Activated CD4-positive, alpha-beta T cell treated with anti-CD3 and anti-CD28 coated beads, Interleukin-2, amount 50 U/mL, for 1 hour (primary cell): ENCODE measurements around the gene ANKS1B.
"Not testable (repeated sequence)": the region's sequence is repeated elsewhere in the genome, so short reads cannot be mapped to it uniquely, and the experiment has no call there.

Experiments
- DNase-seq: peaks from one replicate; pipeline ENCODE4 v3.0.0-alpha.2; 2020

ANKS1B gene

DNA sequence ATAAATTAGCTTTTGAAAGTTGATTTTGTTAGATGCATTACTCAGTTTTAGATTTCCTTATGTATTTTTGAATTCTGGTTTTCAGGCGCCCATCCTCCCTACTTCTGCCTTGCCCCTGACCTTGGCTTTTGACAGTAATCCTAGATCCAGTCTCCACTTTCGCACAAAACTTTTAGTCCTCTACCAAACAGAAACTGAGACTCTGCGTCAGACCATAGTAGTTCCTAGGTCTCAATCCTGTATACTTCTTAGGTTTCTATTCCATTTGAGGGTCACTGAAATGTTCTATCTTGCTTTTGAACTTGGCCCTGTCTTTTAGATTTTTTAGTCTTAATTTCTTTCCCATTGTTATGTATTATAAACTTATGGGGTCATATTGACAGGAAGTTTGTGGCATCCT, 645.1 kb downstream of the ANKS1B start:
- DNase-seq = no peak

DNA sequence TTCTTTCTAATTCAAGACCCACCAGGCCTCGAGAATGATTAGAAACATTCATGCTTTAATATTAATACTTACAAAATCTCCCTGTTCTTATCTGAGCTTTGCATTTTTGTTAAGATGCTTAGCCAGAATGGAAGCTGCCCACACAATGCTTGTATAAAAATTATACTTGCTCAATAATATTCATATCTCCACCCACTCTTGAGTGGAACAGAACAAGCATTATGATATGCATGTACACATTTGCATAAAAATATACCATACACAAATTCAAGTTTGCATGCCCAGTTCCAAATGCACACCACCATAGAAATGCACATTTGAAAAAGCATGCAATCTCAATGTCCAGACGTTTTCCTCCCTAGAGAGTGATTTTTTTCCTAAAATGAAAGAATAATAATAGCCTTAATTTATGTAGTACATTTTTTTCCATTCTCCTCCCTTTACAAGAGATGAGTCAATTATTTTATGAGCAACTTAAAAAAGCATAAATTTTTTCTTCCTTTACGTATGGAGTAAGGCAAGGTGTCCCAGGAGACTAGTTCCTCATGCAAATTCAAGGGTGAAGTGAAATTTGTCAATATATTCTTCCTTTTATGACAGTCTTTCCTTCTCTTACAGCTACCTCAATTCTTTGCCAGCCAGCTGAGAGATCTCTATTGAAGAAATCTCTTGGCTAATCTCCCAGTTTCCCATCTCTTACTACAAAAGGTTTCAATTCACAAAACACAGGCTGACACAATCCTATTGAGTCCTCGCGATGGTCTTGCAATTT, 650.3 kb downstream of the ANKS1B start:
- no peak for DNase-seq

DNA sequence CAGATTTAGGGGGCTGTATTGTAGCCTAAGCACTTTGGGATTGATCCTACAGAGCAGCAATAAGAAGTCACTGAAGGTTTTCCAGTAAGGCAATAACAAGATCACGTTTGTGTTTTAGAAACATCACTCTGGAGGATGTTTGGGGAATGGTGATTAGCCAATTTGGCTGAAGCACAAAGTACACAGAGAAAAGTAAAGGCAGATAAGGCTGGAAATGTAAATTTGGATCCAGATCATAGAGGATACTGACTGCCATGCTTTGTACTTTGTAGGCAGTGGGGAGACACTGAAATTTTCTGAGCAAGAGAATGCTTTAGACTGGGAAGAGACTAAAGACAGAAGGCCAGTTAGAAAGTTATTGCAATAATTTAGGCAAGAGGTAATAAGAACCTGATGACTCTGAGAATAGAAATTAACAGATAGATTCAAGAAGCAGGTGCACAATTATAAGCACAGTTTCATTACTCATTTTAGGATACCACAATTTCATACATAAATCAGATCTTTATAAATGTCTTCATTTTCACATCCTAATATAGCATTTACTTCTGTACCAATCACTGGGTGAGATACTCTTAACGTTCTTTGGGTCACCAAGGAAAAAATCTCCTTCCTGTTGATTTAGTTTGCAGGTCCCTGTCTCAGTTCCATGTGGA, 651.7 kb downstream of the ANKS1B start:
- no peak for DNase-seq

DNA sequence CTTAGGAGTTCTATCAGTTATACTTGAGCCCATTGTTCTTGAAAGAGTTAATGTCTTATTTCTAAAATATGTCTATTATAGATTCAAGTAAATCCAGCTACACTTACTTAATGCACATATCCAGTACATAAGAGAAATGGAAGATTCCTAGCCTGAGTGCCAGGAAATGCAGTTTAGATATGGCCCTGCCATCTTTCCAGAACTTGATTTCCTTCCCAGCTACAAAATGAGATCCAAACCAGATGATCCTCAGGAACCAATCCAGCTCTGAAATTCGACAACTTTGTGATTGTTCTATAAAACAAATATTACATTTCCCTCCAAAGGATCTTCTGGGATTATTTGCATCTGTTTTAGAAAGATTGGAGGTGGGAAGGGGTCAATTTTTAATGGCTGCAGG, 654.5 kb downstream of the ANKS1B start:
- no peak for DNase-seq

DNA sequence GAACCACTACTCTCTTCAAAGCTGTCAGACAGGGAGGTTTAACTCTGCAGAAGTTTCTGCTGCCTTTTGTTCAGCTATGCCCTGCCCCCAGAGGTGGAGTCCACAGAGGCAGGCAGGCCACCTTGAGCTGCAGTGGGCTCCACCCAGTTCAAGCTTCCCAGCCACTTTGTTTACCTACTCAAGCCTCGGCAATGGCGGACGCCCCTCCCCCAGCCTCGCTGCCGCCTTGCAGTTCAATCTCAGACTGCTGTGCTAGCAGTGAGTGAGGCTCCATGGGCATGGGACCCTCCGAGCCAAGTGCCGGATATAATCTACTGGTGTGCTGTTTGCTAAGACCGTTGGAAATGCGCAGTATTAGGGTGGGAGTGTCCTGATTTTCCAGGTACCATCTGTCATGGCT, 663.5 kb downstream of the ANKS1B start:
- not testable (repeated sequence) for DNase-seq

DNA sequence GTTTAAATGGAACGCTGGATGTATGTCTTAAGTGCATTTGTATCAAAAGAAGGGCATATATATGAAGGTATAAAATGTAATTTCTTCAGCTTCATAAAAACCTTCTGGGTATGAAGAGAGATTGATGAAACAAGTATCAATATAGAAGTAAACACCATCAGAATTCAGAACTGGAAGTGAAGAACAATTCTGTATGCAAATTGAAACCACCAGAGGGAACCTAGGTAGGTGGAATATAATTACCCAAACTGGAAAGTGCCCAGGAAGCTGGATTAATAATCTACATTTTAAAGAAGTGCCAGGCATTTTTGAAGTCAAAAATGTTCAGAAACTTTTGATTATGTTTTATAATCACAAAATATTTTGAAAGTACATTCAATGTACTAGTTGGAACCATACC, 673.4 kb downstream of the ANKS1B start:
- DNase-seq = no peak

DNA sequence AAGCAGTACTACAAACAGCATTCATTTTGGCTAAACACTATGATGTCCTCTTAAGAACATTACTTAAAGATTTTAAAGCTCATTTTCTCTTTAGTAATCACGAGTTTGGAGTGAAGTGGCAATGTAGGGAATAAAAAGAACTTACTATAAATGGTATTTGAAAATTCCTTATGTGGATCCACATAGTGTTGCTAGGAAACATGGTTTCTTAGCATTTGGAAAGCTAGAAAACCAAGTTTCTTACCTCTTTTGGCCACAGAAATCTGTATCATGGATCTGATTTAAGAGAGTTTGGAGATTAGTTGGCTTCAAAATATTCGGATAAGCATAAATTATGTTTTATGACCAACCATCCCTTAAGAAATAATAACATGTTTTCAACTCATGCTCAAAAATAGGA, 674.9 kb downstream of the ANKS1B start:
- DNase-seq = no peak

DNA sequence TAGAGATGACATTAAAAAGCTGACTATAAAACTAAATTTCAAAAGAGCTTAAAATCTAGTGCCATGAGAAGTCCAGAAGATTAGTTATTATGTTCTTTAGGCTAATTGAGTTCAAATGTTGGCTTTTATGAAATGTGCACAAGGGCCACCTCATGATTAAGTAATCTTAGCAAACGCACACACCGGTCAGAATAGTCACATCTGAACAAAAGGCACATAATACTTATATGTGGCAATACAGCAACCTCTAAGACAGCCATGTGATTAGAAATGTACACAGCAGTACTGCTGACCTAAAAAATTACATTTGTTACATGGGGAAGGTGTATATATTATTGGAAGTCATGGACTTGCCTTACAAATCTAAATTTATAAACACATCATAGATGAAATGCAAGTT, 681.9 kb downstream of the ANKS1B start:
- no peak for DNase-seq

DNA sequence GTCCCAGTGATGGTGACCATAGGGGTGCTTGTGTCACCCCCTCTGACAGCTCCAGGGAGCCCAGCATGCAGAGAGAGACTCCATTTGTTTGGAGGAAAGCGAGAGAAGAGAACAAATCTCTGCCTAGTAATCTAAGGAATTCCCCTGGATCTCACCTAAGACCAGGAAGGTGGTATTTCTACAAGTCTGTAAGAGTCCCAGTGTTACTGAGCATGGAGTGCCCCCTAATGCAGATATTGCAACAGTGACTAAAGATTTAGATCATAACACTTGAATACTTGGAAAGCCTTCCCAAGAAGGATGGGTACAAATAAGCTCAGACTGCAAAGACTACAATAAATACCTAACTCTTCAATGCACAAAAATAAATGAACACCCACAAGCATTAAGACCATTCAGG, 697.6 kb downstream of the ANKS1B start:
- no peak for DNase-seq

DNA sequence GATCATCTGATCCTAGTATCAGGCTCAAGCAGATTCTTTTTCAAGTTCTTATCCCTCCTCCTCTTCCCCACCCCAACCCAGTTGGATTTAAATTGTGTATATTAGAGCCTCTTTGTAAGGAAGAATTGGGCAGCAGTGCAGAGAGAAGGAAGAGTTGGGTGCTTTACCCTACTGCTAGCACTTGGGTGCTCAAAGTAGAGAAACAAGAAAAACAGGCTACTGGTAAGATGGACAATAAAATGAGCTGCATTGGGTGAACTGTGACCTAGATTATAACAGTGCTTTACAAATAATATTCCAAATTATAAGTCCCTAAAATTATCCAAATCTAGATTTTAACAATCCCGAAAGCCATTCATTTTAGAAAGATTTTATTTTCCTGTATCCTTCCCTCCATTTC, 700.6 kb downstream of the ANKS1B start:
- DNase-seq = no peak

DNA sequence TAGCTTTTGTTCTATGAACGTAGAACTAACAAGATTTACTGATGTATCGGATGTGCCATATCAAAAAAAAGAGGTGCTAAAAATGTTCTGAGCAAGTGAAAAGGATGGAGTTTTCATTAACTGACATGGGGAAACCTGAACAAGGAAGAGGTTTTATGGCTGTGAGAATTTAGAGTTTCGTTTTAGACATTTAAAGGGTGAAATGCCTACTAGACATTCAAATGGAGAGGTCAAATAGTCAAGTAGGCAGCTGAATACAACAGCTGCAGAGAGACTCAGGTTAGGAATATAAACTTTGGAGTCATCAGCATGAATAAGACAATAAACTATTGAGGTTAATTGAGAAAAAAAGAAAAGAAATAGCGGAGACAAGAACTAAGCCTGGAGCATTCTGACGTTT, 702.1 kb downstream of the ANKS1B start:
- no peak for DNase-seq

DNA sequence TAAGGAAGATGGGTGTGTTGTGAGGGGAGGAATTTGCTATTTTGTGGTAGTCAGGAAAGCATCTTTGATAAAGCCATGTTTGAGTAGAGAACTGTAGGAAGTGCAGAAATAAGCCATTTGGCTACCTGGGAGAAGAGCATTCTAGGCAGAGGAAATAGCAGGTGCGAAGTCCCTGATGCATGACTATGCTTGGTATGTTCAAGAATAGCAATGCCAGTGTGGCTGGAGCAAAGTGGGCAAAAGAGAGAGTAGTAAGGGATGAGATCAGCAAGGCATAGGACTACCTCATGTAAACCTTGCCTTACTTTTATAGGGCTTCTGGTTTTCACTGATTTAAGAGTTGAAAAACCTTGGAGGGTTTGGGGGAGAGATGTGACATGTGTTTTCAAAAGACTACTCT, 702.6 kb downstream of the ANKS1B start:
- DNase-seq = no peak

DNA sequence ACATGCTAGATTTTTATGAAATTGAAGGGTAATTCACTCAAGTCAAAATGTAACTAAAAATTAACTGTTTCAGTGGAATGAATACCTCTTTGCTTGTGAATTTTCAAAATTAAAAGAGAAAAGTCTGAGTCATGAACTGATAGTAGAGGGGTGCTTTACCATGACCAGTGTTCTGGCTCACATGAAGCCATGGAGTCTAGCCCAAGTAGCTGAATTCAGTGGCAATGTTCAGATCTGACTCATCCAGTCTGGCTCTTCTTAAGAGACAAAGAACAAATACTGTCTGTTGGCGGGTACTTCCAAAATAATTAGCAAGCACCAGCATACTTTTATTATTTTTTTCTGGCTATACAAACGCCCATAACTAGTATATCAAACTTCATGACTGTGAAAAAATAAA, 703.5 kb downstream of the ANKS1B start:
- DNase-seq = no peak

DNA sequence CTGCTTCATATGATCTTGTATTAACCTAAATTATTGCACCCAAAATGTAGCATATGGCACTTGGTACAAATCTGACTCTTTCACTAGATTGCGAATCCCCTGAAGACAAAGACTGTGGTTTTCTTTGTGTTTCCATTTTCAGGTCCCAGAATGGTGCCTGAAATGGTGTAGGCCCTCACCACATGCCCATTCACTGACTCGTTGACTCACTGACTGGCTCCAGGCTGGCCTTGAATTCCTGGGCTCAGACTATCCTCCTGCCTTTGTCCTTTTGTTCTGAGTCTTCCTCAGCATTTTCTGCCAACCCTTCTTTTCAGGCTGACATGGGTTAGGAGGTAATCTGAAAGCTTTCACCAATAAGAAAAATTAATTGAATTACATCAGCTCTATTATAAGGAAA, 705.8 kb downstream of the ANKS1B start:
- DNase-seq = no peak

DNA sequence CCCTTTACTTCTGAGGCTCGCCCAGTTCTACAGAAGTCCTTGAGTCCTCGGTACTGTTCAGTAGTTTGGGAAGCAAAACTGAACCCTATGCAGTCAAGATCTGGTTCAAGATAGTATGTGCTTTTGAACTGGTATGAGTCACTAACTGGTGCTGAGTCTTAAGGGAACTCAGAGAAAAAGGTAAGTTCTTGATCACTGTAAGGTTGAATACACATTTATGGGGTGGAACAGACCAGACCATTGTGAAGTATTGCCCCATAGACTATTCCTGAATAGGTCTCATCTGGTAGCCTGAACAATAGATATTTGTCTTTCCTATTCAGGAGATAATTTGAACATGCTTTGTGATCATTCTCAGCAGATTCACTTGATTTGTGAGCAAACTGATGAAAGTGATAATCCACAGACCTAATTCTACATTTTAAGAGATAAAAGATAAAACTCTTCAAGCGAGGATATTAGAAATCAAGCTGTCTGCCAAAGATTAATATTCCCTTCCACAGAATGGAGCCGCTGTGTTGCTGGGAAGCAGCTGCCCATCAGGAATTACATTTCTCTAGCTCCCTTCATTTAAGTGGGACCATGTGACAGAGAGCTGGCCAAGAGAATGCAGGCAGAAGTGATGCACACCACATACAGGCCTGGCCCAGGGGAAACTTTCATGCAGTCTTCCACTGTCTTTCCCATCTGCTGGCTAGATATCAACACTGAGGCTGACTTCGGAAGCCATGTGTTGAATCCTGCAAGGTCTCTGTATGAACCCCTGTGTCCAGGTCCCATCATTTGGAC, 707.0 kb downstream of the ANKS1B start:
- DNase-seq = no peak

DNA sequence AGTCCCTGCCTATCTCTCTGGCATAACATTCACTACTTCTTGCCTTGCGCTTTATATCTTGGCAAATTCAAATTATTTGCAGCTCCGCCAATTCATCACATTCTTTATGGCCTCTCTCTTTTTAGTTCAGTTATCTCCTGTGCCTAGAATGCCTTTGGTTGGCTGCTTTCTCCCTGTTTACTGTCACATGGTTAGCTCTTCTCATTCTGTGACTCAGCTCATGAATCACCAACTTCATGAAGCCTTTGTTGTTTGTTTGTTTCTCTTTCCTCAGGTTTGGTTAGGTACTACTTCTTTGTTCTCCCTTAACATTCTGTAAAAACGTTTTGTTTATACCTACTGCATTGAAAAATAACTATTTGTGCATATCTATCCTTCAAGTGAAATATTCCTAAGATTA, 713.7 kb downstream of the ANKS1B start:
- no peak for DNase-seq

DNA sequence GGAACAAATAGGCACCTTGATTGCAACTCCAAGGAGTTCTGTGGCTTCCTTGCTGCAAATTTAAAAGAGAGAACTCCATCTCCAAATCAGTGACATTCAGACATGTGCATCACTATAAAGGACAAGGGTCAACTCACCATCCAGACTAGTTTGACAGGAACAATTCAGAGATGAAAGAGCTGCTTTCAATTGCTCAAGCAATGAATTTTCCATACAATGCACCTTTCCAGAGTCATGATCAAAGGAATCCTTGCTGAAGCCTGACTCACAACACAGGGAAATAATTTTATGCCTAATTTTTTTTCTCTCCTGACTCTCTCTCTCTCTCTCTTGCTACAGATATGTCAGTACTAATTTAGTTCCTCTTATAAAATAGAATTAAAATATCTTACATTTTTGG, 717.7 kb downstream of the ANKS1B start:
- no peak for DNase-seq

DNA sequence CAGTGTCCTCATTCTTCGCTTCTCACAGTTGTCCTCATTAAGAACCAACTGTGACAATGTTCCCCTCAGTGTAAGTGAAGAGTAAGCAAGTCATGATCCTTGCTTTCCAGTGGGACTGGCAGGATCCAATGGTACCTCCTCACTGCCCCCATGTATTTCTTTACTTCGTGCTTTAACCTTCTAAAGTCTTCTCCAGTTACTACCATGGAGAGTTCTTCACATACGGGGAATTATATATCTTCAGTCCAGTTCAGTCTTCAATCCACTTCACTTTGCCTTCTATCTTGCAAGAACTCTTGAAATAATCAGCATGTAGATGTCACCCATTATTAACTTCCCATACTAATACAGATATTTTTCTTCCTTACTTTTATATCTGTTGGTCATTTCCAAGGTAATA, 719.1 kb downstream of the ANKS1B start:
- DNase-seq = no peak

DNA sequence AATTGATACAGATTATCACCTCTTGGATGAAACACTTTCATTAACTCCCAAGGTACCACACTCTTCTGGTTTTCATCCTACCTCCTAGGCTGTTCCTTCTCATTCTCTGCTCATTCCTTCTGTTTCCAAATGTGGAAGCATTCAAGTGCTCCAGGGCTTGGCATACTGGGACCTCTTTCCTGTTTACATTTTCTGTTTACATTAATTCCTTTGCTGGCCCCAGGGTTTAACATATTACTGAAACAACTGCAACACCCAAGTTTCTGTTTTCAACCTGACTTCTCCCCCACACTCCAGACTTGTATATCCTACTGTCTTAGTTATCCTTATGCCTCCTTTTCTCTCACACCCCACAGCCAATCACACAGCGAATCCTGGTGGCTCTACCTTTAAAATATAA, 723.5 kb downstream of the ANKS1B start:
- DNase-seq = no peak

DNA sequence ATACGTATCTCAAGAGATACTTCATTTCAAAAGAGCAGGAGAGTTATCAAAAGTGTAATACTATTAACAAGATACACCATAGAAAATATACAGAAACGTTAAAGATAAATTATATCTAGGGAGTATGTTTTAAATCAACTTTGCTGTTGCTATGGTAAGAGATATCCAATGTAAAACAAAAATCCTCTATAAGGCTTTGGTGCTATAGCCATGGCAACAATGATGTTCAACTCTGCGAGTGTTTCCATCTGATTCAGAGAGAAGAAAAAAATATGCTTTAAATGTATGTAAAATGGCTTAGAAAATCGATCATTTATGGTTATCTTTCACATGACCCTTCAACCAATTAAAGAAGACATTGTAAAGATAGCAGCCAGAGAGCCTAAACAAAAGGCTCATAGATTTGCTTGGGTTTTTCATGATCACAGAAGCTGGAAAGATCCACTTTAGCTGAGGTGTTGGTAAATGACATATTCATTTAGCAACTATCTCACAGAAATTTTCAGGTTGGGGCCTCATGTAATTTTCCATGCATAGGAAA, 724.2 kb downstream of the ANKS1B start:
- DNase-seq = no peak

DNA sequence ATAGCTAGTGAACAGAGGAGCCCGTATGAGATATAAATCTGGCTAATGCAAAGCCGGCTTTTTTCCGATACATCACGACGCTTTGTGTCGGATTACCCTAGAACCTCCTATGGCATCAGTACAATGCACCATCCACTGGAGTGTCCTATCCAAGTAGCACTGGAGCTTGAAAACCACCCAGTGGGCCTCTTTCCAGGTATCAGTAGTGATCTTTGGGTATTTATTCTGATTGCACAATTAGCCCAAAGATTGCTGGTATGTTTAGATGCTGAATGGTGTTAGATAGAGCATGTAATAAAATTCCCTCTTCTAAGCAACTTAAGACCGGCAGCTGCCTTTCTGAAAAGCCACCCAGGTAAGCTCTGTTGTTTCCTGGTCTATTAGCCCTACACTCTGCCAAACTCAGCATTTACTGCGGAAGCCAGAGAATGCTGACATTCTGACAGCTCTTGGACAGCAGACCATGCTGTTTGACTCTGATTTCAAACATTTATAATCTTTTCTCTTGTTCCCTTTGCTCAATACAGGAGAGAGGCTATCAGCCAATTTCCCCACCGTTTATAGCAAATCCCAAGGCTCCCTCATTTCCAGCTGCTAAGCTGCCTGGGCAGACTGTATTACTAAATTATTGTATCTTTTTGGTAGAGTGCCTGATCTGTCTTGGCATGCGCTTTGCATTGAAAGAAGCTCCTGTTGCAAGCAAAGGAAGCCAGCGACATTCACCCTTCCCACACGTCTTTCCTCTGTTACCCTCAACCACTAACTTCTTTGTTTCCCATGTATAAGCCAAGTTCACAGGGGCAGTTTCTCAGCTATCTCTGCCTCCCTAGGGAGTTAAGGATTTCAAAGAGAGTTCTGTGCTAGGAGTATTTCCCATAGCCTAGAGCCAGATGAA, 725.4 kb downstream of the ANKS1B start:
- no peak for DNase-seq

DNA sequence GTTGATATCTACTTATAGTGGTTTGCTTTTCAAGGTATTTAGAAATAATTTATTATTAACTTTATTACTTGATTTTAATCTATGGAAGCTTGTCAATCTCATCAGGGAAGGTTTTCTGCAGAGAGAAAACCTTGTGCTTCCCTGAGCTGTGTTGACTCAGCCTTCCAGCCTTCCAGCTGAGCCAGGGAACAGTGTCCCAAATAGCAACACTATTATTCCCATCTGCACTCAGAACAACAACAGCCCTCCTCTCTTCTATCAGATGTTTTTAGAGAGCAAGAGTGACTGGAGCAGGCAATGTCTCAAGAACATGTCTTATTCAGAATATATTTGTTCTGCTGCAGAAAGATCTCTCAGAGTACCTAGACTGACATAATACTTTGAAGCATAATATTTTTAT, 727.1 kb downstream of the ANKS1B start:
- no peak for DNase-seq

DNA sequence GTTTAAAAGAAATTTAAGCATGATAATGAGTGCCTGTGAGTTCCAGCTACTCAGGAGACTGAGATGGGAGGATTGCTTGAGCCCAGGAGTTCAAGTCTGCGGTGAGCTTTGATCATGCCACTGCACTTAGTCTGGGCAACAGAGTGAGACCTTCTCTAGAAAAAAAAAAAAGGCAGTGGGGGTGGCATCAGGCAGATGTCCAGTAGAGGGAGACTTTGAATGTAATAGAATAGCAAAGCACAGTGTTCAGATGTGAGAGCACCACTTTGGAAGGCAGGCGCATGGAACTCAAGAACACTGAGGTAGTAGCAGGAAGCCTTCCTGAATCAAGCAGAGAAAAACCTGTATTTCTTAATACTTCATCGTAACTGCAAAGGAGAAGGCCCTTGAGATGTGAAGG, 731.7 kb downstream of the ANKS1B start:
- DNase-seq = no peak
